Activated CD8-positive, alpha-beta memory T cell treated with anti-CD3 and anti-CD28 coated beads for 1 hour (primary cell): Measurements from ENCODE around the gene BST1.
A peak's percentile ranks its signal among the peaks of the same experiment; 100 is the strongest.
"Not testable (repeated sequence)": the region's sequence is repeated elsewhere in the genome, so short reads cannot be mapped to it uniquely, and the experiment has no call there.

Source experiments
- DNase-seq, 2 donors: peaks; one replicate each; pipeline ENCODE4 v3.0.0-alpha.2; 2020; ENCODE audit warnings: low read depth in 1 of 2; ENCODE audit errors: extremely low read depth in 1 of 2

The BST1 gene

DNA sequence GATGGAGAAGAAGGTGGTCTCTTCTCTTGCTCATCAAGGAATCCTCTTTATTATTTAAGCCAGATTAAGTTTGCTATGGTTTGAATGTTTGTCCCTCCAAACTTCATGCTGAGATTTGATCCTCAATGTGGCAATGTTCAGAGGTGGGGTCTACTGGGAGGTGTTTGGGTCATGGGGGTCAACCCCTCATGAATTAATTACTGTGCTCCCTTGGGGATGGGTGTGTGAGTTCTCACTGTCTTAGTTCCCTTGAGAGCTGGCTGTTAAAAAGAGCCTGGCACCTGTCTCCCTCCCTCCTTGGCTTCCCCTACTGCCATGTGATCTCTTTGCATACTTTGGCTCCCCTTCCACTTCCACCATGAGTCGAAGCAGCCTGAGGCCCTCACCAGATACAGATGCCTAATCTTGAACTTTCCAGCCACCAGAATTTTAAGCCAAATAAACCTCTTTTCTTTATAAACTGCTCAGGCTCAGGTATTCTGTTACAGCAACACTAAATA is 39.3 kb downstream of the BST1 start:
- no peak for DNase-seq

DNA sequence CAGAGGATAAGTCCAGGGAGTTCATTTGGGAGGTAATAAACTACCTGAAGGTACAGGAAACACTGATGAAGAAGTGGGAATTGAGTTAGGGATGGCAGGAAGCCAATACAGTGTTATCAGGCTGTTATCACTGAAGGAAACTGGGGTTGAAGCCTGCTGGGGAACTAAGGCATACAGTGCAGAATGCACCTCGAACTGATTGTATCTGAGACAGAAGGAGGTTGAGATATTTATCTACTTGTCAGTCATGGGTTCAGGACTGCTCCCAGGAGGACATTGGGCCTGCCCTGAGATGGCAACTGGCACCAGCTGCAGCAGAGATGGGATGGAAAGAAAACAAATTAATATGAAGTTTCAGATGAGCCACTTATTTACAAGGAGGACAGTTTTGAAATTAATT is 39.8 kb downstream of the BST1 start:
- no peak for DNase-seq

GRCh38 chr4:15744016-15744545 is 41.2 kb downstream of the BST1 start:
- DNase-seq, result no peak

GRCh38 chr4:15746110-15746509 is 43.2 kb downstream of the BST1 start:
- DNase-seq, result no peak

DNA sequence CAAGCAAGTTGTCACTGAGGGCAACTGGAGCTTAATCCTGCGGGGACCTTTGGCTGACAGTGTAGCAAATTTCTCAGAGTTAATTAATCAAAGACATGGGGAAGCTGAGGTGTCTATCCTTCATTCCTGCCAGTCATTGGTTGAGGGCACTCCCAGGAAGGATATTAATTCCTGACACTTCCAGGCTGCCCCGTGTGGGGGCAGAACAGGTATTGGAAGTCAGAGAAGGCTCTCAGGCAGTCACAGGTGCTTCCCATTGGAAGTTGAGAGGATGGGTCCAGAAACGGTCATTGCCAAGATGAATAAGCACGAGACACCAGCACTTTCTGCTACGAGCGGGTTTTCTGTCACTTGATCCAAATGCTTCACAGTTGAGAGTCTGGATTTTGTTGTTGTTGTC is 46.1 kb downstream of the BST1 start:
- DNase-seq, result no peak

DNA sequence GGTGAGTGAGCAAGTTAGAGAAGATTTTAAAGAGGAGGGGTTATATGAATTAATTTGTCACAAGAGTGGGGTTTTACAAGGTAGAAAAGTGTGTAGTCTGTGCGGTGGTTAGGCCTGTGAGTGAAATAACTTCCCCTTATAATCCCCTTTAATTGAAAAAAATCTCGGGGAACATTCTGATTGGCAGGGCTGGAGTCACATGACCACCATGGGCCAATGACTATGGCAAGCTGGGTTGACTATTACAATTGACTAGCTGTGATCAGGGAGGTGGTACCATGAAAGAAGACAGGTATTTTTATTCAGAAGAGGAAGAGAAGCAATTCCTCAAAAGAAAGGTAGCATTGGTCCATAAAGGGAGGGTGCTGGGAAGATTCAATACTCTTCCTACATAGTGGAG is 48.3 kb downstream of the BST1 start:
- DNase-seq, result no peak

DNA sequence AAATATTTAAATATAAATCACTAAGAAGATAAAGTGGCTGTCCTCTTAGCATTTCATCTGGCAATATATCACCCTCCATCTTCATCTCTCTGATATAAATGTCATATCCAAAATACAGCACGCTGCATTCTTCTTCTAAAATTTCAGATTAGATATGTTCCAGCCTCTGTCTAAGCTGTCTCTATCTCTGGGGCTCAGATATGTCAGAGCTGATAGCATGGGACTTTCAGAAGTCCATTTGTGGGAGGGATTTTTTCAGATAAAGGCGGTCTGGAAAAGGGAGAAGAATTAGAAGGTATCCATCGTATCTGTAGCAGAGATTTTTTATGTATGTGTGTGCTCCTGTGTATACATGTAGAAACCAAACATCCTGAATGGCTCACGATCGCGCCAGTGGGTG is 50.2 kb downstream of the BST1 start:
- no peak for DNase-seq

DNA sequence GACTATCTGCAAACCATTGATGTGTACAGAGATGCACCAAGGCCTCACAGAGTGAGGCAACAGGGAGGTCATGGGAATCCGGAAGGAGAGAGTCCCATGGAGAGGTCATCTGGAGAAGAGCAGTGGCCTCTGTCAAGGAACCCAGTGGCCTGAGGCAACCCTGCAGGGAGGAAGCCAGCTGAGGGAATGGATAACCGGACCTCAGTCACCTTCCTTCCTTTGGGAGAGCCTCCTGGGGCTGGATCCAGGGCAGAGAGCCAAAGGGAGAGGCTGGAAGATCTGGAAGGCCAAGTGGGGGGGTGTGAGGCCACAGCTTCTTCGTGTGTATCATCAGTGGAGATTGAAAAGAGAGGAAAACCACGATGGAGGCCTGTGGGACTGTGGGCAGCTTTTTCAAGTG is 50.9 kb downstream of the BST1 start:
- no peak for DNase-seq

DNA sequence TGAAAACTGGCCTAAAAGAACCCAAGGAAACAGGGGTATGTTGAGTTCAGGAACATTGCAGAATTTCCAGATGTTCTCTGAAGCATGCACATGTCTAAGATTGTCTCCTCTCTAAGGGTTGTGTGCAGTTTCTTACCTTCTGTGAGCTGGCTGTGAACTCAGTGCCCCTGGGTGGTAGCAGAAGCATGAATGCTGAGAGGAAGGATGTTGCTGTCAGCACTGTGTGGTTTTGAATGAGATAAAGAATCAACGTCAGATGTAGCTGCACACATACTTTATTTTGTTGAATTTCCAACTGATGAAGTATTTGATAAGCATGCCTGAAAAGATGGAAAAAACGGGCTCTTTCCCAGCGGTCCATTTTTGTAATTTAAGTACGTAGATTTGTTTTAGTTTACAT is 51.5 kb downstream of the BST1 start:
- peak in 1 of 2 donors; percentile 16 for DNase-seq

DNA sequence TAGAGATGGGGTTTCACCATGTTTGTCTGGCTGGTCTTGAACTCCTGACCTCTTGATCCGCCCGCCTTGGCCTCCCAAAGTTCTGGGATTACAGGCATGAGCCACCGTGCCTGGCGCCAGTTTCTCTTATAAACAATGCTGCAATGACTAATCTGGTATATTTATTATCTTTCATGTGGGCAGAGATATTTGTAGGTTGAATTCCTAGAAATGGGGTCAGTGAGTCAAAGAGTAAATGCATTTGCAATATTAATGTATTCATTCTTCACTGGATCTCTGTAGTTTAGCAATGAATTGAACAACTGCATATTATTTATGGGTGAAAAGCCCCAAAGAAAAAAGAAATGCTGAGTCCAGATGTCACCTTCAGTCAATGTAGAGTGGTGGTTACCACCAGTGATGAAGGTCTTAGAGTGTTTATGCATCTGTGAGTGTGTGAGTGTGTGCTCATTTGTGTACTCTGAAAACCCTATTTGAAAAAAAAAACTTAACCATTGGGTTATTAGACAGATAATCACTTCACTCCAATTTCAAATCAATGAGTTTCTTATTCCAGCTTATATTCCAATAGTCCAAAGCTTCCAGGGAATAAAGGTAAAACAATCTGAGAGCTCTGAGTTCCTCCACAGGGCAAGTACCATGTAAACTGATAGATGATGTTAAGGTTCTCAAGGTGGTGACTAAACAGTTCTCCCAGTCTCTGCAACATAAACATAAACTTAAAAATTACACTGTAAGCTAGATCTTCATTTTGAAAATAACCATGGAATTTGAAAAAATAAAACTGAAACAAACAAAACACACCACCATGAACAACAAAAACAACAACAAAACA is 52.7 kb downstream of the BST1 start:
- no peak for DNase-seq

DNA sequence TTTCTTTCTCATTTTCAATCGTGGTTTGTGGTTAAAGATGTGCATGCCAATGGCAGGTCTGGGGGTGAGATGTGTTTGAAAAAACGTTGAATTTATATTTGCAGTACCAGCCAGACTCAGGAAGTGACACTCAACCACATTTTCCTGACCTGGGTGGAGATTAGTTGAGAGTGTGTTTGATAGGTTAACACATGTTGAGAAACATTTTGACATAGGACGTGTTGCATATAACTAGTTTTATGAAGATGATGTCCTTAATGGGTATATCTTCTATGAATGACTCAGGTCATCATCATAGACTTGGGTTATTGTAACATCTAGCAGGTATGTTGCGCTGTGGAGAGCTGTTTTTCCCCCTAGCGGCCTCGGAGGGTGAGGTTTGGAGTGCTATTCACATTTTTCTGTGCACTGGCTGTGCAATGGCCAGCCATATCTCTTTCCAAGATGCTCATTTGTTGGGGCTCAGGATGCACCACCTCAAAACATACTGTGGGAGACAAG is 53.5 kb downstream of the BST1 start:
- peak; percentile 42 to 61 for DNase-seq

- DNase-seq, result no peak
These were observed 54.2 kb downstream of the BST1 start for GRCh38 chr4:15757054-15757453.

GRCh38 chr4:15758294-15758693 is 55.4 kb downstream of the BST1 start:
- DNase-seq, result no peak

DNA sequence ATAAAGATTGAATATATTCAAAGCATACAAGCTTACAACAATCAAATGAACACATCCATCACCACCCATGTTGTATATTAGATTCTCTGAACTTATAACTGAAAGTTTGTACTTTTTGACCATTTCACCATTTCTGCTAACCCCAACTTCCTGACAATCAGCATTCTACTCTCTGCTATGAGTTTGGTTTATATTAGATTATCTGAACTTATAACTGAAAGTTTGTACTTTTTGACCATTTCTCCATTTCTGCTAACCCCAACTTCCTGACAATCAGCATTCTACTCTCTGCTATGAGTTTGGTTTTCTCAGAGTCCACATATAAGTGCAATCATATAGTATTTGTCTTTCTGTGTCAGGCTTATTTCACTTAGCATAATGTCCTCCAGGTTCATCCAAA is 59.6 kb downstream of the BST1 start:
- DNase-seq, result not testable (repeated sequence)

DNA sequence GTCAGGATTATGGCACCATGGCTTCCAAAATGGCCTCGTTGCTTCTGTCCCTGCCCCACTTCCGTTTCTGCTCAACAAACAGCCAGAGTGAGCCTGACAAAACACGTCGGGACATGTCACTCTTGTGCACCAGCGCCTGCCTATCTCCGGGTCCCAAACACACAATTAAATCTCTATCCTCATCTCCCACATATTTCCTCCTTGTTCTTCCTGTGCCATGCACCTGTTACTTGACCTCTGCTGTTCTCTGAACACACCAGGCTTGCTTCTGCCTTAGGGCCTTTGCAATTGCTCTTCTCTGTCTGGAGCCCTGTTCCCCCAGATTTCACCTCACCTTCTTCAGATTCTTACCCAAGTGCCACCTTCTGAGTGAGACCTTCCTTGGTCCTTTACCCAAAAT is 62.5 kb downstream of the BST1 start:
- no peak for DNase-seq

- no peak for DNase-seq
These were observed 63.2 kb downstream of the BST1 start for GRCh38 chr4:15765910-15766697.

DNA sequence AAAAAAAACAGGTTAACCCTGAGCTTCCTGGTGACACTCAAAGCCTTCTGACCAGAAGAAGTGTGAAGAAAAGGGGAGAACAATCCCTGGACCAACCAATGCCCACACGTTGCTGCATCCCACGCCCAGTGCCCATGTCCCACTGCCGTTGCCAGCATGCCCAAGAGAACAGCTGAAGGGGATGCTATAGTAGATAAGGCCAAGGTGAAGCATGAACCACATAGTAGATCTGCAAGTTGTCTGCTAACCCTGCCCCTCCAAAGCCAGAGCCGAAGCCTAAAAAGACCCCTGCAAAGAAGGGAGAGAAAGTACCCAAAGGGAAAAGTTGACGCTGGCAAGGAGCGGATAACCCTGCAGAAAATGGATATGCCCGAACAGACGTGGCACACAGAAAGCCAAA is 64.0 kb downstream of the BST1 start:
- DNase-seq, result no peak

DNA sequence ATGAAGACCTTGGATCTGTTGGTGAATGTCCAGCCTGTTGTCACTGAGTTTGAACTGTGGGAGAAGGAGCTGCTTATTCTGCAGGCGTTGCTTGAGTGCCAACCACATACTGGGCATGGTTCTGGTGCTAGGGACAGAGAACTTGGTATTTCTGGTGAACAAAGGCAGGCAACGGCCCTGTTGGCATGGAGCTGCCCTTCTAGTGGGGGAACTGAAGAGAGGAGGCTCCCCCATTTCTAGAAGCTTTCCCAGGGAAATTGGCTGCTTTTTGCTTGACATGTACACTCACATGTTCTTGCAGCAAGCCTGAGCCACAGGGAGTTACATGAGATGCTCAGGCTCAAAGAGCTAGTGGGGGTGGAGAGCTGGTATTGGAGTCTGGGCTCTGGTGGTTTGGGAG is 66.3 kb downstream of the BST1 start:
- DNase-seq, result no peak

GRCh38 chr4:15771216-15772058 is 68.6 kb downstream of the BST1 start:
- DNase-seq, result no peak

- DNase-seq, result no peak
These were observed 71.2 kb downstream of the BST1 start for GRCh38 chr4:15774020-15774420.
